Breast epithelium (tissue), 3 donors: Measurements from ENCODE around the gene DLGAP3.

Experiments used
- POLR2A ChIP-seq: fragments of 450-650 bp; IDR thresholded peaks from one replicate; pipeline ENCODE4 v1.6.1; 2016; ENCODE audit warnings: antibody characterized with exemption, mild to moderate bottlenecking, moderate library complexity
- TF ChIP-seq, protein P1 (sequence below), 3 donors: fragments of 450-650 bp; IDR thresholded peaks; one replicate each; pipeline ENCODE4 v1.5.1; 2016 to 2017; ENCODE audit warnings: antibody characterized with exemption in 3 of 3, mild to moderate bottlenecking in 3 of 3, moderate library complexity in 3 of 3

DNA sequence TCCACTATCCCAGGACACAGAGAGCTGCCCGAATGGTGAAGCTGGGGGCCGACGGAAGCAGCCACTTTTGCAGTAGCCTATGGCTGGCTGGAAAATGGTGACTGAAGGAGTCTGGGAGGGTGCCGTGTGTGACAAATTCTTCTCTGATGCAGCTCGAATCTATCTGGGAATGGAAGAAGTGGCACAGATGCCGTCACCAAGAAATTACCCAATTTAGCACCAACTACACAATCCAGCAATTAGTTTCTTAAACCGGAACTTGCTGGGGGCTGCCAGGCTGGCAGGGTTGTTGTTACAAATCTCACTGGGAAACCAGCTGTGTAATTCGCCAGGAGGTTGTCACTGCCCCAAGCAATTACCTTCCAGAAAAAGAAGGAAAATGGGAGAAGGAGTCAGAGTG lies 18.0 kb downstream of the DLGAP3 start:
- no peak for TF ChIP-seq POLR2A
- TF ChIP-seq, protein P1, sequence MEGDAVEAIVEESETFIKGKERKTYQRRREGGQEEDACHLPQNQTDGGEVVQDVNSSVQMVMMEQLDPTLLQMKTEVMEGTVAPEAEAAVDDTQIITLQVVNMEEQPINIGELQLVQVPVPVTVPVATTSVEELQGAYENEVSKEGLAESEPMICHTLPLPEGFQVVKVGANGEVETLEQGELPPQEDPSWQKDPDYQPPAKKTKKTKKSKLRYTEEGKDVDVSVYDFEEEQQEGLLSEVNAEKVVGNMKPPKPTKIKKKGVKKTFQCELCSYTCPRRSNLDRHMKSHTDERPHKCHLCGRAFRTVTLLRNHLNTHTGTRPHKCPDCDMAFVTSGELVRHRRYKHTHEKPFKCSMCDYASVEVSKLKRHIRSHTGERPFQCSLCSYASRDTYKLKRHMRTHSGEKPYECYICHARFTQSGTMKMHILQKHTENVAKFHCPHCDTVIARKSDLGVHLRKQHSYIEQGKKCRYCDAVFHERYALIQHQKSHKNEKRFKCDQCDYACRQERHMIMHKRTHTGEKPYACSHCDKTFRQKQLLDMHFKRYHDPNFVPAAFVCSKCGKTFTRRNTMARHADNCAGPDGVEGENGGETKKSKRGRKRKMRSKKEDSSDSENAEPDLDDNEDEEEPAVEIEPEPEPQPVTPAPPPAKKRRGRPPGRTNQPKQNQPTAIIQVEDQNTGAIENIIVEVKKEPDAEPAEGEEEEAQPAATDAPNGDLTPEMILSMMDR (IDR thresholded peaks at IDR 0.05): no peak
